ENCODE measurements around the gene CTDSP1.

Gene CTDSP1

GRCh38 chr2:218436992-218437391 lies 37.3 kb downstream of the CTDSP1 start:
- no peak overlapping the region for H3K4me3 ChIP-seq (ENCODE audit: control insufficient read depth, low read depth, low read length)
- TF ChIP-seq CTCF (conservative IDR thresholded peaks at IDR 0.05; ENCODE audit: control insufficient read depth, insufficient read depth, low read depth, low read length), result no peak
- no peak for DNase-seq (ENCODE audit: low read depth)

- TF ChIP-seq CTCF (conservative IDR thresholded peaks at IDR 0.05; ENCODE audit: control insufficient read depth, insufficient read depth, low read depth, low read length), result no peak
- DNase-seq (ENCODE audit: low read depth), result no peak
- no peak overlapping the region for H3K4me3 ChIP-seq (ENCODE audit: control insufficient read depth, low read depth, low read length)
Measured at GRCh38 chr2:218437969-218438368, 38.3 kb downstream of the CTDSP1 start.

- DNase-seq (ENCODE audit: low read depth), result no peak
- TF ChIP-seq CTCF (conservative IDR thresholded peaks at IDR 0.05; ENCODE audit: control insufficient read depth, insufficient read depth, low read depth, low read length), result no peak
- no peak overlapping the region for H3K4me3 ChIP-seq (ENCODE audit: control insufficient read depth, low read depth, low read length)
Measured at GRCh38 chr2:218438596-218438995, 38.9 kb downstream of the CTDSP1 start.

GRCh38 chr2:218444692-218445357 lies 45.2 kb downstream of the CTDSP1 start:
- H3K4me3 ChIP-seq (ENCODE audit: control insufficient read depth, low read depth, low read length), result no peak overlapping the region
- no peak for TF ChIP-seq CTCF (conservative IDR thresholded peaks at IDR 0.05; ENCODE audit: control insufficient read depth, insufficient read depth, low read depth, low read length)
- no peak for DNase-seq (ENCODE audit: low read depth)

- H3K4me3 ChIP-seq (ENCODE audit: control insufficient read depth, low read depth, low read length), result no peak overlapping the region
- no peak for DNase-seq (ENCODE audit: low read depth)
- TF ChIP-seq CTCF (conservative IDR thresholded peaks at IDR 0.05; ENCODE audit: control insufficient read depth, insufficient read depth, low read depth, low read length), result no peak
Measured at GRCh38 chr2:218445602-218446001, 45.9 kb downstream of the CTDSP1 start.

- no peak overlapping the region for H3K4me3 ChIP-seq (ENCODE audit: control insufficient read depth, low read depth, low read length)
- no peak for DNase-seq (ENCODE audit: low read depth)
- TF ChIP-seq CTCF (conservative IDR thresholded peaks at IDR 0.05; ENCODE audit: control insufficient read depth, insufficient read depth, low read depth, low read length), result no peak
Measured at GRCh38 chr2:218446547-218446946, 46.9 kb downstream of the CTDSP1 start.

GRCh38 chr2:218447072-218447471 lies 47.4 kb downstream of the CTDSP1 start:
- H3K4me3 ChIP-seq (ENCODE audit: control insufficient read depth, low read depth, low read length), result no peak overlapping the region
- no peak for TF ChIP-seq CTCF (conservative IDR thresholded peaks at IDR 0.05; ENCODE audit: control insufficient read depth, insufficient read depth, low read depth, low read length)

More at GRCh38 chr2:218447072-218447471, 47.4 kb downstream of the CTDSP1 start:
- no peak for DNase-seq (ENCODE audit: low read depth)
